ENCODE data around the gene USP31. TPM values are rescaled to one million over a fixed set of nuclear protein-coding genes. Genes with fewer than 3 reads are reported as not detected.
A peak's percentile ranks its signal among the peaks of the same experiment; 100 is the strongest.

Gene USP31
- total and polyA plus RNA-seq, 2 of the 13 experiments (the other 11 are each of a cell fraction or from before 2014, with no cell fraction given) = 22.5 to 23.3 TPM

DNA sequence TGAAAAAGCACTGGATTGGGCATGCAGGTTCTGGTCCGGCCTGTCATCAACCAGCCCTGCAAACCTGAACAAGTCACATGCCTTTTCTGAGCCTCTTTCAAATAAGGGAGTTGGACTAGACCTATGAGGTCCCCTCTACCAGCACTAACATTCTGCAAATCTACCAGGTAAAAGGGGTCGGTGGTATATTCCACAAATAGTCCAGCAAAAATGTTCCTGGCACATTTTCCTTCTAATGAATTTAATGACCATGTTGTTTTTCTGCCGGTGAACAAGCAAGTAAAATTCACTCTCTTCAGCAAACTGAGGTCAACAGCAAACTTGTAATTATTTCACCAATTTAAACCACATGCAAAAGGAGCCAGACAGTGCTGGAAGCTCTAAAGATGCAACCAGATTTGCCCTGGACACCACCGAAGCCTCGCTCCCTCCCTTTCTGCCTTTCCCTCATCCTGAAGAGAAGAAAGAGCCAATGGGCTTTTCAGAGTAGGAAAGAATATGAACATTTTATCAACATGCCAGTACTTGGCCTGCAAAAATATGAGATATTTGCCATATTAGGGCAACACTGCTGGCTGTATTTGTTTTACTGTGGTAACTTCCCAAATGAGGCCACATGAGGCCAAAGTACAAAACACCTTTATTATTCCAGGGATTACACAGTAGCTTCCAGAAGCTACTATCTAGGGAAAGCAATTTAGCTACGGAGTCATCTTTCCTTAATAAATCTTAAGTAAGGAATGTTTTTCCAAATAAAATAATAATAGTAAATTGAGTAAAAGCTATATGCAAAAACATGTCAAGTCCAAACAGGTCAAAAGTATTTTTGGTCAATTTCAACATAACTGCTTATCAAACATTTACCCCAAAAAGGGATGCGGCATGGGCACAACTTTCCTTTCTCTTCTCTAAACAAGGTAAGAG is 45.0 kb downstream of the USP31 start (continued):
- TF ChIP-seq, protein P1, sequence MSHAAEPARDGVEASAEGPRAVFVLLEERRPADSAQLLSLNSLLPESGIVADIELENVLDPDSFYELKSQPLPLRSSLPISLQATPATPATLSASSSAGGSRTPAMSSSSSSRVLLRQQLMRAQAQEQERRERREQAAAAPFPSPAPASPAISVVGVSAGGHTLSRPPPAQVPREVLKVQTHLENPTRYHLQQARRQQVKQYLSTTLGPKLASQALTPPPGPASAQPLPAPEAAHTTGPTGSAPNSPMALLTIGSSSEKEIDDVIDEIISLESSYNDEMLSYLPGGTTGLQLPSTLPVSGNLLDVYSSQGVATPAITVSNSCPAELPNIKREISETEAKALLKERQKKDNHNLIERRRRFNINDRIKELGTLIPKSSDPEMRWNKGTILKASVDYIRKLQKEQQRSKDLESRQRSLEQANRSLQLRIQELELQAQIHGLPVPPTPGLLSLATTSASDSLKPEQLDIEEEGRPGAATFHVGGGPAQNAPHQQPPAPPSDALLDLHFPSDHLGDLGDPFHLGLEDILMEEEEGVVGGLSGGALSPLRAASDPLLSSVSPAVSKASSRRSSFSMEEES (CRISPR knock-in tag; IDR thresholded peaks at IDR 0.05) = peak; percentile 66; the same call in 1 of the 2 replicates
- TF ChIP-seq KDM6A (CRISPR knock-in tag; IDR thresholded peaks at IDR 0.05; ENCODE audit: low read depth) (peak; percentile 98), POGZ (CRISPR knock-in tag; IDR thresholded peaks at IDR 0.05) (peak; percentile 97), PHF5A (CRISPR knock-in tag; IDR thresholded peaks at IDR 0.05; ENCODE audit: low read depth, unreplicated experiment) (peak; percentile 80), ZNF446 (CRISPR knock-in tag; IDR thresholded peaks at IDR 0.05) (peak; percentile 71; the same call in 1 of the 2 replicates), ZNF788 (CRISPR knock-in tag; IDR thresholded peaks at IDR 0.05; ENCODE audit: borderline replicate concordance) (no peak), ZNF724P (CRISPR knock-in tag; IDR thresholded peaks at IDR 0.05; ENCODE audit: borderline replicate concordance) (no peak), BHLHE40 (IDR thresholded peaks at IDR 0.05; ENCODE audit: low read length) (peak; percentile 48; the same call in 1 of the 2 replicates), ZMYM4 (CRISPR knock-in tag; IDR thresholded peaks at IDR 0.05) (peak; percentile 89), SRF (IDR thresholded peaks at IDR 0.05; ENCODE audit: low read depth, low read length) (peak; percentile 100), ZNF264 (CRISPR knock-in tag; IDR thresholded peaks at IDR 0.05) (0 out of 2 replicates have a peak, but pooled peaks have one; percentile 65), ZBTB3 (CRISPR knock-in tag; IDR thresholded peaks at IDR 0.05; ENCODE audit: borderline replicate concordance, low read depth) (0 out of 2 replicates have a peak, but pooled peaks have one; percentile 73), FOXP1 (IDR thresholded peaks at IDR 0.05) (no peak), FOXP1 (CRISPR knock-in tag; IDR thresholded peaks at IDR 0.05) (peak; percentile 70; the same call in 1 of the 2 replicates), BORCS8-MEF2B (CRISPR knock-in tag; IDR thresholded peaks at IDR 0.05) (no peak), KLF6 (CRISPR knock-in tag; IDR thresholded peaks at IDR 0.05) (0 out of 2 replicates have a peak, but pooled peaks have one; percentile 83), HOXA5 (CRISPR knock-in tag; IDR thresholded peaks at IDR 0.05) (peak; percentile 63; the same call in 1 of the 2 replicates), ZNF547 (CRISPR knock-in tag; IDR thresholded peaks at IDR 0.05) (no peak), SIX1 (CRISPR knock-in tag; IDR thresholded peaks at IDR 0.05; ENCODE audit: borderline replicate concordance) (peak; percentile 58)
- TF ChIP-seq, protein P2, sequence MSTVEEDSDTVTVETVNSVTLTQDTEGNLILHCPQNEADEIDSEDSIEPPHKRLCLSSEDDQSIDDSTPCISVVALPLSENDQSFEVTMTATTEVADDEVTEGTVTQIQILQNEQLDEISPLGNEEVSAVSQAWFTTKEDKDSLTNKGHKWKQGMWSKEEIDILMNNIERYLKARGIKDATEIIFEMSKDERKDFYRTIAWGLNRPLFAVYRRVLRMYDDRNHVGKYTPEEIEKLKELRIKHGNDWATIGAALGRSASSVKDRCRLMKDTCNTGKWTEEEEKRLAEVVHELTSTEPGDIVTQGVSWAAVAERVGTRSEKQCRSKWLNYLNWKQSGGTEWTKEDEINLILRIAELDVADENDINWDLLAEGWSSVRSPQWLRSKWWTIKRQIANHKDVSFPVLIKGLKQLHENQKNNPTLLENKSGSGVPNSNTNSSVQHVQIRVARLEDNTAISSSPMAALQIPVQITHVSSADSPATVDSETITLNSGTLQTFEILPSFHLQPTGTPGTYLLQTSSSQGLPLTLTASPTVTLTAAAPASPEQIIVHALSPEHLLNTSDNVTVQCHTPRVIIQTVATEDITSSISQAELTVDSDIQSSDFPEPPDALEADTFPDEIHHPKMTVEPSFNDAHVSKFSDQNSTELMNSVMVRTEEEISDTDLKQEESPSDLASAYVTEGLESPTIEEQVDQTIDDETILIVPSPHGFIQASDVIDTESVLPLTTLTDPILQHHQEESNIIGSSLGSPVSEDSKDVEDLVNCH (CRISPR knock-in tag; IDR thresholded peaks at IDR 0.05) = peak; percentile 52; the same call in 1 of the 2 replicates
- TF ChIP-seq, protein P3, sequence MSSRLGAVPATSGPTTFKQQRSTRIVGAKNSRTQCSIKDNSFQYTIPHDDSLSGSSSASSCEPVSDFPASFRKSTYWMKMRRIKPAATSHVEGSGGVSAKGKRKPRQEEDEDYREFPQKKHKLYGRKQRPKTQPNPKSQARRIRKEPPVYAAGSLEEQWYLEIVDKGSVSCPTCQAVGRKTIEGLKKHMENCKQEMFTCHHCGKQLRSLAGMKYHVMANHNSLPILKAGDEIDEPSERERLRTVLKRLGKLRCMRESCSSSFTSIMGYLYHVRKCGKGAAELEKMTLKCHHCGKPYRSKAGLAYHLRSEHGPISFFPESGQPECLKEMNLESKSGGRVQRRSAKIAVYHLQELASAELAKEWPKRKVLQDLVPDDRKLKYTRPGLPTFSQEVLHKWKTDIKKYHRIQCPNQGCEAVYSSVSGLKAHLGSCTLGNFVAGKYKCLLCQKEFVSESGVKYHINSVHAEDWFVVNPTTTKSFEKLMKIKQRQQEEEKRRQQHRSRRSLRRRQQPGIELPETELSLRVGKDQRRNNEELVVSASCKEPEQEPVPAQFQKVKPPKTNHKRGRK (CRISPR knock-in tag; IDR thresholded peaks at IDR 0.05) = peak; percentile 59; the same call in 1 of the 2 replicates
- TF ChIP-seq, protein P4, sequence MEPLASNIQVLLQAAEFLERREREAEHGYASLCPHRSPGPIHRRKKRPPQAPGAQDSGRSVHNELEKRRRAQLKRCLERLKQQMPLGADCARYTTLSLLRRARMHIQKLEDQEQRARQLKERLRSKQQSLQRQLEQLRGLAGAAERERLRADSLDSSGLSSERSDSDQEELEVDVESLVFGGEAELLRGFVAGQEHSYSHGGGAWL (CRISPR knock-in tag; IDR thresholded peaks at IDR 0.05) = no peak
- TF ChIP-seq, protein P5, sequence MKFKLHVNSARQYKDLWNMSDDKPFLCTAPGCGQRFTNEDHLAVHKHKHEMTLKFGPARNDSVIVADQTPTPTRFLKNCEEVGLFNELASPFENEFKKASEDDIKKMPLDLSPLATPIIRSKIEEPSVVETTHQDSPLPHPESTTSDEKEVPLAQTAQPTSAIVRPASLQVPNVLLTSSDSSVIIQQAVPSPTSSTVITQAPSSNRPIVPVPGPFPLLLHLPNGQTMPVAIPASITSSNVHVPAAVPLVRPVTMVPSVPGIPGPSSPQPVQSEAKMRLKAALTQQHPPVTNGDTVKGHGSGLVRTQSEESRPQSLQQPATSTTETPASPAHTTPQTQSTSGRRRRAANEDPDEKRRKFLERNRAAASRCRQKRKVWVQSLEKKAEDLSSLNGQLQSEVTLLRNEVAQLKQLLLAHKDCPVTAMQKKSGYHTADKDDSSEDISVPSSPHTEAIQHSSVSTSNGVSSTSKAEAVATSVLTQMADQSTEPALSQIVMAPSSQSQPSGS (CRISPR knock-in tag; IDR thresholded peaks at IDR 0.05) = peak; percentile 90

Data from HepG2 (cell line).